ENCODE data around the gene DPP10. TPM values are rescaled to one million over a fixed set of nuclear protein-coding genes. Genes with fewer than 3 reads are reported as not detected.

The DPP10 gene
- total RNA-seq, 1 donor from 2014 or later: 15.1 TPM

- no peak for DNase-seq
- no peak overlapping the region for H3K27ac Mint-ChIP-seq (ENCODE audit: unreplicated experiment)
- no peak for TF ChIP-seq CTCF (IDR thresholded peaks at IDR 0.05; ENCODE audit: partially characterized antibody, unreplicated experiment)
- H3K4me1 Mint-ChIP-seq (ENCODE audit: low read depth, unreplicated experiment): no peaks in the 10 kb centered on the region
- H3K36me3 Mint-ChIP-seq (ENCODE audit: unreplicated experiment): no peaks in the 10 kb centered on the region
- H3K9me3 Mint-ChIP-seq (ENCODE audit: unreplicated experiment): no peaks in the 10 kb centered on the region
- H3K27me3 Mint-ChIP-seq (ENCODE audit: unreplicated experiment): peaks cover 2% of the 10 kb centered on the region
- no peak overlapping the region for H3K4me3 Mint-ChIP-seq (ENCODE audit: unreplicated experiment)
Measured at GRCh38 chr2:114609203-114609602, 166.8 kb downstream of the DPP10 start.

- Mint-ChIP-seq H3K27me3 (ENCODE audit: unreplicated experiment) (peaks cover 2% of the 10 kb centered on the region), H3K4me3 (ENCODE audit: unreplicated experiment) (no peak overlapping the region), H3K4me1 (ENCODE audit: low read depth, unreplicated experiment) (no peaks in the 10 kb centered on the region), H3K36me3 (ENCODE audit: unreplicated experiment) (no peaks in the 10 kb centered on the region), H3K9me3 (ENCODE audit: unreplicated experiment) (no peaks in the 10 kb centered on the region), H3K27ac (ENCODE audit: unreplicated experiment) (no peak overlapping the region)
- TF ChIP-seq CTCF (IDR thresholded peaks at IDR 0.05; ENCODE audit: partially characterized antibody, unreplicated experiment): no peak
- no peak for DNase-seq
Measured at GRCh38 chr2:114609801-114610200, 167.4 kb downstream of the DPP10 start.

- TF ChIP-seq CTCF (IDR thresholded peaks at IDR 0.05; ENCODE audit: partially characterized antibody, unreplicated experiment): no peak
- H3K27ac Mint-ChIP-seq (ENCODE audit: unreplicated experiment): no peak overlapping the region
- H3K9me3 Mint-ChIP-seq (ENCODE audit: unreplicated experiment): no peaks in the 10 kb centered on the region
- no peaks in the 10 kb centered on the region for H3K36me3 Mint-ChIP-seq (ENCODE audit: unreplicated experiment)
- no peak overlapping the region for H3K4me3 Mint-ChIP-seq (ENCODE audit: unreplicated experiment)
- peak; percentile 14 for DNase-seq
- no peaks in the 10 kb centered on the region for H3K4me1 Mint-ChIP-seq (ENCODE audit: low read depth, unreplicated experiment)
- peaks cover 2% of the 10 kb centered on the region for H3K27me3 Mint-ChIP-seq (ENCODE audit: unreplicated experiment)
Measured at GRCh38 chr2:114610677-114611076, 168.2 kb downstream of the DPP10 start.

GRCh38 chr2:114614592-114614991 is 172.2 kb downstream of the DPP10 start:
- no peak overlapping the region for H3K27ac Mint-ChIP-seq (ENCODE audit: unreplicated experiment)

GRCh38 chr2:114628481-114628880 is 186.0 kb downstream of the DPP10 start:
- no peaks in the 10 kb centered on the region for H3K9me3 Mint-ChIP-seq (ENCODE audit: unreplicated experiment)
- no peak for DNase-seq
- H3K36me3 Mint-ChIP-seq (ENCODE audit: unreplicated experiment): no peaks in the 10 kb centered on the region
- TF ChIP-seq CTCF (IDR thresholded peaks at IDR 0.05; ENCODE audit: partially characterized antibody, unreplicated experiment): no peak
- H3K27me3 Mint-ChIP-seq (ENCODE audit: unreplicated experiment): no peaks in the 10 kb centered on the region
- H3K4me3 Mint-ChIP-seq (ENCODE audit: unreplicated experiment): no peak overlapping the region
- H3K27ac Mint-ChIP-seq (ENCODE audit: unreplicated experiment): no peak overlapping the region
- no peaks in the 10 kb centered on the region for H3K4me1 Mint-ChIP-seq (ENCODE audit: low read depth, unreplicated experiment)

More at GRCh38 chr2:114614592-114614991, 172.2 kb downstream of the DPP10 start:
- Mint-ChIP-seq H3K36me3 (ENCODE audit: unreplicated experiment) (no peaks in the 10 kb centered on the region), H3K4me3 (ENCODE audit: unreplicated experiment) (no peak overlapping the region), H3K27me3 (ENCODE audit: unreplicated experiment) (peaks cover 2% of the 10 kb centered on the region), H3K9me3 (ENCODE audit: unreplicated experiment) (no peaks in the 10 kb centered on the region), H3K4me1 (ENCODE audit: low read depth, unreplicated experiment) (no peaks in the 10 kb centered on the region)
- DNase-seq: no peak
- no peak for TF ChIP-seq CTCF (IDR thresholded peaks at IDR 0.05; ENCODE audit: partially characterized antibody, unreplicated experiment)
